ENCODE data around the gene SCGB1D1. TPM values are rescaled to one million over a fixed set of nuclear protein-coding genes. Genes with fewer than 3 reads are reported as not detected.

SCGB1D1 gene
- total RNA-seq, 2 donors from 2014 or later, result not detected

DNA sequence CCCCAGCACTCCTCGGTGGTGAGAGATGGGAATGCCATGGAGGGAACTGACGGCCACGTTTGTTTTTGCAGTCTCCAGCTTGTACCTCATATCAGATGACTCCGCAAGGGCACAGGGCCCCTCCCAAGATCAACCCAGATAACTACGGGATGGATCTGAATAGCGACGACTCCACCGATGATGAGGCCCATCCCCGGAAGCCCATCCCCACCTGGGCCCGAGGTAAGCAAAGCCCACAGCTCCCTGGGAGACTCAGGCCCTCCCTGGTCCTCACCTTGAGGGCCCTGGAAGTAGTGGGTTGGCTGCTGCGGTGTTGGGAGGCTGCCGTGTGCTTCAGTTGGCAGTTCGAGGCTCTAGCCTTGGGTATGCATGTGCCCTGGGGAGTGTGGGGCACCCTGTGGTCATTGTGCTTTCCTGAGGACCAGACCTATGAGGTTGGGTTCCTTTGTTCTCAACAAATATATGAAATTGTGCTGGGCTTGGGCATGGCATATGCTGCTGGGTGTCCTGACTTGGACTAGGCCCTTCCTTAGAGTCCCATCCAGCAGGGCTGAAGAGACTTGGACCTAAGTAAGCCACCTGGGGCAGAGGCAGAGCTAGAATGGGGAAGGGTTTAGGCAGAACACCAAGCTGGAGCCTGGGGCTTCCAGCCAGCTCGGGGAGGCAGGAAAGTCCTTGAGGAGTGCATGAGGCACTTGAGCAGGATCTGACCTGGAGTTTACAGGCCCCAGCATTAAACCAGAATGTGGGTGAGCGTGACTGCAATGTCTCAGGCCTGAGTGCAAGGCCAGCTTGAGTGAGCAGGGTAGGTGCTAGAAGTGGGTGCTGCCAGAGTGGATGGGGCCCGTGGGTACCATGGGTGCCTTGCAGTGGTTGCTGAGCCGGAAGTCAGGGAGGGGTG is 39.8 kb upstream of the SCGB1D1 start:
- no peaks in the 10 kb centered on the region for H3K9me3 Mint-ChIP-seq
- H3K27ac Mint-ChIP-seq, result no peak overlapping the region
- peaks cover 10 to 30% of the 10 kb centered on the region in 2 donors for H3K36me3 Mint-ChIP-seq (ENCODE audit: insufficient read depth in 2 of 2)
- H3K27me3 Mint-ChIP-seq (ENCODE audit: low read depth), result no peaks in the 10 kb centered on the region
- H3K4me1 Mint-ChIP-seq (ENCODE audit: low read depth), result no peaks in the 10 kb centered on the region
- ATAC-seq (replicated peaks in 1 of 2) (no peak), DNase-seq (no peak)
- no peak overlapping the region for H3K4me3 Mint-ChIP-seq

DNA sequence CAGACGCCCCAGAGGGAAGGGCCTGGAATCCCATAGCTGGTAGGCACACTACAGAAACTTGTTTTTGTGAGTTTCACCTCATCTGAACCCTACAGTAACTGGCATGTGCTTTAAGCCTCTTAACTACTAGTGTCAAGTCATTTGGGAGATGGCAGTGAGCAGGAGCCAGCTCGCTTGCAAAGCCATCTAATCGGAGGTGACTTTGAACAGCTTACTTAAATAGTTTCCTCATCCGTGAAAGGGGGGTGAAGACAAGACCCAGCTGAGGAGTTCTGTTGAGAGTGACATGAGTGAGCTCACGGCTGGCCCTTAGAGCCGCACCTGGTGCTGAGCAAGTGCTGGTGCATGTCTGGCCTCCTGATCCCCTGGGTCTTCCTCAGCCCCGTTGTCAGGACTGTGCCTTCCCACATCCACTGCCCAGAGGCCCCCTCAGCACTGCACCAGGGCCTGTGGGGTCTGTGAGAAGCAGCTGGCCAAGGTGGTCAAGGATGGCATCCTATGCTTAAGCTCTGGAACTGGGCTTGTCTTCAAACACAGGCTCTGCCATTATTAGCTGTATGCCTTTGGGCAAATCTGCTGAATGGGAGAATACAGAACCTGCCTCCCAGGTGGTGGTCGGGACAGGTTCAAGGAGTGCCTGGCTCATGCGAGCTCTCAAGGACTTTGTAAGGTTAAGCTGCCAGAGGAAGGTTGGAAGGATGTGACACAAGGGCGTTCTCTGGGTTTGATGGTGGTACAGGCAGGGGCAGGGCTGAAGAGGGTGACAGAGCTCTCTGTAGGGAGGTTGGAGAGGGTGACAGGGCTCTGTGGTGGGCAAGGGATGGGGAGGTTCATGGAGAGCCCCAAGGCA is 38.9 kb upstream of the SCGB1D1 start:
- peaks cover 10 to 27% of the 10 kb centered on the region in 2 donors for H3K36me3 Mint-ChIP-seq (ENCODE audit: insufficient read depth in 2 of 2)
- ATAC-seq (replicated peaks in 1 of 2), result no peak

DNA sequence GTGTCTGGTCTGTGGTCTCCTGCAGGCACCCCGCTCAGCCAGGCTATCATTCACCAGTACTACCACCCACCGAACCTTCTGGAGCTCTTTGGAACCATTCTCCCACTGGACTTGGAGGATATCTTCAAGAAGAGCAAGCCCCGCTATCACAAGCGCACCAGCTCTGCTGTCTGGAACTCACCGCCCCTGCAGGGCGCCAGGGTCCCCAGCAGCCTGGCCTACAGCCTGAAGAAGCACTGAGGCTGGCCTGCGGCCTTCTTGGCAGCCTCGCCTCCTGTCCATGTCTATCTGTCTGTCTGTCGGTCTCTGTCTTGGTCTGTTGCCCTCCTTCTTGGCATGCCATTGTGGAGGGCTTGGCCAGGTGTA is 38.3 kb upstream of the SCGB1D1 start:
- Mint-ChIP-seq H3K9me3 (no peaks in the 10 kb centered on the region), H3K4me1 (ENCODE audit: low read depth) (no peaks in the 10 kb centered on the region), H3K36me3 (ENCODE audit: insufficient read depth in 2 of 2) (peaks cover 8 to 23% of the 10 kb centered on the region in 2 donors), H3K27me3 (ENCODE audit: low read depth) (no peaks in the 10 kb centered on the region), H3K4me3 (no peak overlapping the region), H3K27ac (no peak overlapping the region)
- ATAC-seq (replicated peaks in 1 of 2) (peak in 1 of 2 donors; percentile 27), DNase-seq (no peak)

More for the DNA sequence above, 38.9 kb upstream of the SCGB1D1 start:
- DNase-seq, result no peak
- Mint-ChIP-seq H3K4me3 (no peak overlapping the region), H3K9me3 (no peaks in the 10 kb centered on the region), H3K27ac (no peak overlapping the region), H3K27me3 (ENCODE audit: low read depth) (no peaks in the 10 kb centered on the region), H3K4me1 (ENCODE audit: low read depth) (no peaks in the 10 kb centered on the region)

DNA sequence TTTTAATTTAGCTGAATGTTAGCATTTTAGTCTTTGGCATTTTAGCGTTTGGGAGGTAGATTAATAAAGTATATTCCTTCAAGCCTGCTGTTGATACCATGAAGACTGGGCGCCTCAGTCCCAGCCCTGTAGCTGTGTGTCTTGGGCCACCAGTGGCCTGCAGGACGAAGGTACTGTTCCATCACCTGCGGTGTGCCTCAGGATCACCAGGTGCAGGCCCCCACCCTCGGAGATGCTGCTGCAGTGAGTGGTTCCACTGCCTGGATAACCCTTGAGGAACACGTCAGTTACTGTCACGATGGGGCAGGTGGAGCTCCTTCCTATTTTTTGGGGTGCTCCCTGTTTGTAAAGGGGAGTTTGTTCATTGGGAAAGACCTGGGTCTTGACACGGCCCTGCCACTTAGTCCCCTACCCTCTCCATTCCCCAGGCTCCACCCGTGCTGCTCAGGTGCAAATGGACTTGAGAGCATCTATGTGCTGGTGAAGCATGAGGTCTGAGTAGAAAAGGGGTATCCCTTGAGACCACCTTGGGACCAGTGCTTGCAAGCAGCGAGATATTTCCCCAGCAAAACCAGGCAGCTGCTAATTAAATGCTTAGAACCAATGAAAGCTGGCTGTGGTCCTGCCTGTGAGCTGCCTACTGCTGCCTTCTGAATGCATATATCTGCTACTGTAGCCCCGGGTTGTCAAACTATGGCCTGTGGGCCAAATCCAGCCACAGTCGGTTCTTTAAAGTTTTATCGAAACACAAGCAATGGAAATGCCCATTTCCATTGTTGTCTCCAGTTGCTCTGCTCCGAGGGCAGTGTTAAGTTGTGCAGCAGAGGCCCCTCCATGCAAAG is 37.5 kb upstream of the SCGB1D1 start:
- H3K4me3 Mint-ChIP-seq, result no peak overlapping the region
- H3K4me1 Mint-ChIP-seq (ENCODE audit: low read depth), result no peaks in the 10 kb centered on the region
- no peaks in the 10 kb centered on the region for H3K9me3 Mint-ChIP-seq
- no peaks in the 10 kb centered on the region for H3K27me3 Mint-ChIP-seq (ENCODE audit: low read depth)
- no peak overlapping the region for H3K27ac Mint-ChIP-seq
- no peak for DNase-seq
- peaks cover 8 to 19% of the 10 kb centered on the region in 2 donors for H3K36me3 Mint-ChIP-seq (ENCODE audit: insufficient read depth in 2 of 2)
- no peak for ATAC-seq (replicated peaks in 1 of 2)

DNA sequence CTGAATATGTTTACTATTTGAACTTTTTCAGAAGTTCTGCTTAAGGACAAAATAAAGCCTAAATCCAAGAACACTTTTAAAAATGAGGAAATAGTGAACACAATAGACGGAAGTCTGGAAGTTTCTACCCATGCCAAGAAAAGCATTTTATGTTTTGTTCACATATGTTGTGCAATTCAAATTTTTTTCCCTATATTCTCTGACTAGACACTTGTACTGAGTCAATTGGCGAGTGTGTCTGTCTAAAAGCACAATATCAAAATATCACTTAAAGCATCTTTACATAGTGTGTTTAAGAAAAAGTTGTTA is 37.0 kb upstream of the SCGB1D1 start:
- Mint-ChIP-seq H3K27me3 (ENCODE audit: low read depth) (no peaks in the 10 kb centered on the region), H3K27ac (no peak overlapping the region), H3K4me1 (ENCODE audit: low read depth) (no peaks in the 10 kb centered on the region), H3K9me3 (no peaks in the 10 kb centered on the region), H3K4me3 (no peak overlapping the region), H3K36me3 (ENCODE audit: insufficient read depth in 2 of 2) (peaks cover 6 to 17% of the 10 kb centered on the region in 2 donors)
- no peak for DNase-seq
- no peak for ATAC-seq (replicated peaks in 1 of 2)

DNA sequence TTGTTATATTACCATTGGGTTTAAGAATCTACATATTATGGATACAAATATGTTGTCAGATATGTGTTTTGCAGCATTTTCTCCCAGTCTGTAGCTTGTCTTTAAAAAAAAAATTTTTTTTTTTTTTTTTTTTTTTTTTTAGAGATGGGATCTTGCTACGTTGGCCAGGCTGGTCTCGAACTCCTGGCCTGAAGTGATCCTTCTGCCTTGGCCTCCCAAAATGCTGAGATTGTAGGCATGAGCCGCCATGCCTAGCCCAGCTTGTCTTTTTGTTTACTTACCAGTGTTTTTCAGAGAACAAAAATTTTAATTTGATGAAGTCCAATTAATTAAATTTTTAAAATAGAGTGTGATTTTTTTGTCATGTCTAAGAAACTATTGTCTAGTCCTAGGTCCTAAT is 36.4 kb upstream of the SCGB1D1 start:
- Mint-ChIP-seq H3K27ac (no peak overlapping the region), H3K9me3 (no peaks in the 10 kb centered on the region), H3K27me3 (ENCODE audit: low read depth) (no peaks in the 10 kb centered on the region), H3K4me1 (ENCODE audit: low read depth) (no peaks in the 10 kb centered on the region), H3K36me3 (ENCODE audit: insufficient read depth in 2 of 2) (peaks cover 6 to 17% of the 10 kb centered on the region in 2 donors), H3K4me3 (no peak overlapping the region)
- ATAC-seq (replicated peaks in 1 of 2) (no peak), DNase-seq (no peak)

DNA sequence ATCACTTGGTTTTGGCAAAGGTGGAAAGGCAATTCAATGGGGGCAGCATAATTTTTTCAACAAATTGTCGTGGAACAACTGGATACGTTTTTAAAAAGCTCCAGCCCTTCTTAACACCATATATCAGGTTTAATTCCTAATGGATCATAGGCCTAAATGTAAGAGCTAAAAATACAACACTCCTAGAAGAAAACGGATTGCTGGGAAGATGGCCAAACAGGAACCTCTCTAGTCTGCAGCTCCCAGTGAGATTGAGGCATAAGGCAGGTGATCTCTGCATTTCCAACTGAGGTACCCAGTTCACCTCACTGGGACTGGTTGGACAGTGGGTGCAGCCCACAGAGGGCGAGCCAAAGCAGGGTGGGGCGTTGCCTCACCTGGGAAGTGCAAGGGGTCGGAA is 32.4 kb upstream of the SCGB1D1 start:
- peaks cover 34% of the 10 kb centered on the region for H3K27me3 Mint-ChIP-seq (ENCODE audit: low read depth)
- H3K4me1 Mint-ChIP-seq (ENCODE audit: low read depth), result no peaks in the 10 kb centered on the region
- no peak for ATAC-seq (replicated peaks in 1 of 2)
- DNase-seq, result no peak
- H3K27ac Mint-ChIP-seq, result no peak overlapping the region
- no peak overlapping the region for H3K4me3 Mint-ChIP-seq
- H3K9me3 Mint-ChIP-seq, result no peaks in the 10 kb centered on the region
- peaks cover 4 to 6% of the 10 kb centered on the region in 2 donors for H3K36me3 Mint-ChIP-seq (ENCODE audit: insufficient read depth in 2 of 2)

DNA sequence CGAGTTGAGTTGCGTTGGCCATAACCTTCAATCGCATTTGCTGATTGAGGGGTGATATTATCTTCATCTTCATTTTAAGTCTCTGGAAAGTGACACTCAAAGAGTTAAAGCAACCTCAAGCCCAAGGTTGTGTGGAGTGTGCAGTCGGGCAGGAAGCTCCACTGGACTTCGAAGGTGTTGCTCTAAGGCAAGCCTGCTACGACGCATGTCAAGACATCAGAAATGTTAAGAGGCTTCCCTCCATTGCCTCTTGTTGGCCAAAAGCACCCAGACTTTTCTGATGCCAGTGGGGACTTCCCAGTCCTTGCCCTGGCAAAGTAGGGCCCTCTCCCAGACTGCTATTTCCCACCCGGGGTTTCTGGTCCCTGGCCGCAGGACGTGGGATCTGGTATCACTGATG is 23.6 kb upstream of the SCGB1D1 start:
- Mint-ChIP-seq H3K4me3 (no peak overlapping the region), H3K4me1 (ENCODE audit: low read depth) (peaks cover 2% of the 10 kb centered on the region)

DNA sequence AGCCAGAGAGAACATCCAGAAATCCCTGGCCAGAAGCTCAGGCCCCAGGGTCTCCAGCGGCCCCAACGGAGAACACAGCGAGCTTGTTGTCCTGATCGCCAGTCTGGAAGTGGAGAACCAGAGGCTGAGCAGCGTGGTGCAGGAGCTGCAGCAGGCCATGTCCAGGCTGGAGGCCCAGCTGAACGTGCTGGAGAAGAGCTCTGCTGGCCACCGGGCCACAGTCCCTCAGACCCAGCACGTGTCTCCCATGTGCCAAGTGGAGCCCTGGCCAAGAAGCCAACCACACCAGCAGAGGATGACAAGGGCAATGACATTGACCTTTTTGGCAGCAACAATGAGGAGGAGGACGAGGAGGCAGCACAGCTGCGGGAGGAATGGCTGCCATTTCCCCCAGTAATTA is 20.6 kb upstream of the SCGB1D1 start:
- Mint-ChIP-seq H3K27ac (no peak overlapping the region), H3K36me3 (ENCODE audit: insufficient read depth in 2 of 2) (no peaks in the 10 kb centered on the region), H3K27me3 (ENCODE audit: low read depth) (peaks cover 25% of the 10 kb centered on the region), H3K9me3 (no peaks in the 10 kb centered on the region), H3K4me3 (no peak overlapping the region), H3K4me1 (ENCODE audit: low read depth) (peaks cover 6% of the 10 kb centered on the region)
- ATAC-seq (replicated peaks in 1 of 2), result no peak
- DNase-seq, result no peak

More for the DNA sequence above, 23.6 kb upstream of the SCGB1D1 start:
- Mint-ChIP-seq H3K27me3 (ENCODE audit: low read depth) (peaks cover 21% of the 10 kb centered on the region), H3K36me3 (ENCODE audit: insufficient read depth in 2 of 2) (no peaks in the 10 kb centered on the region), H3K27ac (no peak overlapping the region), H3K9me3 (no peaks in the 10 kb centered on the region)
- no peak for ATAC-seq (replicated peaks in 1 of 2)
- DNase-seq, result no peak

DNA sequence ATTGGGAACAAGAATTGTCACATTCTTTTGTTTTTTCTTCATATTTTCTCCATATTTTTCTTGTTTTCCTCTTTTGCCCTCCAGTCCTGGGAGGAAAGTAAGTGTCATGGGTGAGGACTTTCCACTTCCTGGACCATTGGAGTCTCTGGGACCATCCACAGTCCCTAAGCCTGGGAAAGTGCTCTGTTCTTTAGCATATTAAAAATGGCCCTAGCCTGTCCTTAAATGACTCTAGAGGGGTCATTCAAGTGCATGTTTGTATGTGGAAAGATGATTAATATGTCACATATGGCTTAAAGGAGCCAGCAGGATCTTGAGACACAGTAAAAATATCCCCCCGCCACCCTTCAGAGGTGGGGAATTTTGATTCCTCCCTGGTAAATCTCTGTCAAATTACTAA is 20.1 kb upstream of the SCGB1D1 start:
- ATAC-seq (replicated peaks in 1 of 2), result no peak
- Mint-ChIP-seq H3K27ac (no peak overlapping the region), H3K27me3 (ENCODE audit: low read depth) (peaks cover 25% of the 10 kb centered on the region), H3K4me3 (no peak overlapping the region), H3K4me1 (ENCODE audit: low read depth) (peaks cover 6% of the 10 kb centered on the region), H3K36me3 (ENCODE audit: insufficient read depth in 2 of 2) (no peaks in the 10 kb centered on the region), H3K9me3 (no peaks in the 10 kb centered on the region)
- no peak for DNase-seq

DNA sequence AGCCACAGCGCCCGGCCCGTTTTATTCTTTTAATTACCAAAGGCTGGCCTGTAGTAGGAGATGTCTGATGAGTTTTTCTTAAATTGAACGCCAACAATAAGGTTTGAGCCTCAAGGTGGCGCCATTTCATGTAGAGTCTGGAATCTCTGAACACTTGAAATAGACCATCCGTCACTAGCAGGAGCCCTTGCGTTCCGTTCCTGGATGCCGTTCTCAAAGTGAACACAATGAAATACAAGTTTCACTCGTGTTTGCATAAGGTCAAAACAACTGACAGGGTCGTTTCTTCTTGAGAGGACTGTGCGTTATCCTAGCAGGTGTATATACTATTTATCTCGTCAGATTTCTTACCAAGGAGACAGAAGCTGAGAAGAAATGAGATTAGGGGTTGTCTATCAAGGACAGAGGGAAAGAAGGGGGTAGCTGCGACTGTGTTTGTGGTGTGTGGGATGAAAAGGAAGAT is 18.7 kb upstream of the SCGB1D1 start:
- peak; percentile 76 to 79 for DNase-seq
- peaks cover 6% of the 10 kb centered on the region for H3K4me1 Mint-ChIP-seq (ENCODE audit: low read depth)
- peak overlapping the region in 1 of 2 donors; percentile 74 for H3K4me3 Mint-ChIP-seq
- H3K36me3 Mint-ChIP-seq (ENCODE audit: insufficient read depth in 2 of 2), result no peaks in the 10 kb centered on the region
- peak overlapping the region; percentile 0 for H3K27ac Mint-ChIP-seq
- ATAC-seq (replicated peaks in 1 of 2), result peak; percentile 69 to 71
- peaks cover 25% of the 10 kb centered on the region for H3K27me3 Mint-ChIP-seq (ENCODE audit: low read depth)
- H3K9me3 Mint-ChIP-seq, result no peaks in the 10 kb centered on the region

DNA sequence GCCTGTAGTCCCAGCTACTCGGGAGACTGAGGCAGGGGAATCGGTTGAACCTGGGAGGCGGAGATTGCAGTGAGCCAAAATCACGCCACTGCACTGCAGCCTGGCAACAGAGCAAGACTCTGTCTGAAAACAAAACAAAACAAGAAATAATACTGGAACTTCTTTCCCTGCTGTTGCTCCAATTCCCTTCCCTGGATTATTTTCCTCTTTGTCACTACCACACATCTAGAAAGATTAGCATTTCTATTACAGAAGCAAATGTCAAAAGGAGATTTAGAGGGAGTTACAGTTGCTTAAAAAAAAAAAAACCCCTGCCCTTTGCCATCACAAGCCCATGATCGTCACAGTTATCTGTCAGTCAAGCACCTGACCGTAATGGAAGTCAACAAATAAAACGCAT is 17.7 kb upstream of the SCGB1D1 start:
- ATAC-seq (replicated peaks in 1 of 2), result no peak
- Mint-ChIP-seq H3K4me3 (no peak overlapping the region), H3K27me3 (ENCODE audit: low read depth) (peaks cover 25% of the 10 kb centered on the region), H3K9me3 (no peaks in the 10 kb centered on the region), H3K4me1 (ENCODE audit: low read depth) (peaks cover 6% of the 10 kb centered on the region), H3K36me3 (ENCODE audit: insufficient read depth in 2 of 2) (no peaks in the 10 kb centered on the region), H3K27ac (no peak overlapping the region)
- DNase-seq, result no peak

DNA sequence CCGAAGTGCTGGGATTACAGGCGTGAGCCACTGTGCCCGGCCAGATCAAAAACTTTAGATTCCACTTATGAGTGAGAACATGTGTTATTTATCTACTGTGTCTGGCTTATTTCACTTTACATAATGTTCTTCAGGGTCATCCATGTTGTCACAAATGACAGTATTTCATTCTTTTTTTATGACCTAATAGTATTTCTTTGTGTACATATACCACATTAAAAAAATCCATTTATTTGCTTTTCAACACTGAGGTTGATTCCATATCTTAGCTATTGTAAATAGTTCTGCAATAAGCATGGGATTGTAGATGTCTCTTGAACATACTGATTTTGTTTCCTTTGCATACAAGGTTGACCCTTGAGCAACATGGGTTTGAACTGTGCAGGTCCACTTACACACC is 13.2 kb upstream of the SCGB1D1 start:
- H3K4me1 Mint-ChIP-seq (ENCODE audit: low read depth), result no peaks in the 10 kb centered on the region
- DNase-seq (no peak), ATAC-seq (replicated peaks in 1 of 2) (no peak)
- no peaks in the 10 kb centered on the region for H3K9me3 Mint-ChIP-seq
- no peak overlapping the region for H3K27ac Mint-ChIP-seq
- peaks cover 10% of the 10 kb centered on the region for H3K27me3 Mint-ChIP-seq (ENCODE audit: low read depth)
- no peak overlapping the region for H3K4me3 Mint-ChIP-seq
- no peaks in the 10 kb centered on the region for H3K36me3 Mint-ChIP-seq (ENCODE audit: insufficient read depth in 2 of 2)

Data from activated T-cell treated with anti-CD3 and anti-CD28 coated beads, Interleukin-2, amount 50 U/mL, for 72 hours (primary cell).